Stimulated activated naive B cell treated with anti-CD40 and anti-IgM and Interleukin-4, amounts not matched to agents 10 μg/mL and 1 μg/mL and 100 μg/mL, for 72 hours (primary cell): ENCODE results near the gene SNRNP70.
"Not testable (repeated sequence)": the region's sequence is repeated elsewhere in the genome, so short reads cannot be mapped to it uniquely, and the experiment has no call there.

Experiments used
- ATAC-seq, 2 donors: fragments of 150-1000 bp; cut with Tn5 transposase; replicated peaks; 2 replicates each; pipeline ENCODE4 v1.10.0; 2021; ENCODE audit warnings: moderate library complexity in 1 of 2
- DNase-seq: peaks from one replicate; pipeline ENCODE4 v3.0.0; 2021
- H3K27ac Mint-ChIP-seq: one replicate; pipeline ENCODE4 v1.8.0; 2022; ENCODE audit warnings: mild to moderate bottlenecking, mixed read lengths
- H3K27me3 Mint-ChIP-seq, 2 donors: one replicate each; pipeline ENCODE4 v1.8.0; 2022; ENCODE audit warnings: mixed read lengths in 2 of 2
- H3K36me3 Mint-ChIP-seq, 2 donors: one replicate each; pipeline ENCODE4 v1.8.0; 2022; ENCODE audit warnings: mixed read lengths in 2 of 2, mild to moderate bottlenecking in 1 of 2
- H3K4me1 Mint-ChIP-seq, 2 donors: one replicate each; pipeline ENCODE4 v1.8.0; 2022; ENCODE audit warnings: mixed read lengths in 2 of 2, mild to moderate bottlenecking in 1 of 2
- H3K4me3 Mint-ChIP-seq, 2 donors: one replicate each; pipeline ENCODE4 v1.8.0; 2022; ENCODE audit warnings: mild to moderate bottlenecking in 2 of 2, mixed read lengths in 2 of 2, moderate library complexity in 1 of 2
- H3K9me3 Mint-ChIP-seq, 2 donors: one replicate each; pipeline ENCODE4 v1.8.0; 2022; ENCODE audit warnings: mixed read lengths in 2 of 2, mild to moderate bottlenecking in 1 of 2

The SNRNP70 gene, protein sequence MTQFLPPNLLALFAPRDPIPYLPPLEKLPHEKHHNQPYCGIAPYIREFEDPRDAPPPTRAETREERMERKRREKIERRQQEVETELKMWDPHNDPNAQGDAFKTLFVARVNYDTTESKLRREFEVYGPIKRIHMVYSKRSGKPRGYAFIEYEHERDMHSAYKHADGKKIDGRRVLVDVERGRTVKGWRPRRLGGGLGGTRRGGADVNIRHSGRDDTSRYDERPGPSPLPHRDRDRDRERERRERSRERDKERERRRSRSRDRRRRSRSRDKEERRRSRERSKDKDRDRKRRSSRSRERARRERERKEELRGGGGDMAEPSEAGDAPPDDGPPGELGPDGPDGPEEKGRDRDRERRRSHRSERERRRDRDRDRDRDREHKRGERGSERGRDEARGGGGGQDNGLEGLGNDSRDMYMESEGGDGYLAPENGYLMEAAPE

GRCh38 chr19:49085020-49085867, at the start of gene SNRNP70:
Gene SNRNP70 (plus strand): TSS chr19:49085451. CDS start chr19:49086415, 964 bp downstream.
- peaks cover 19 to 41% of the 10 kb centered on the region in 2 donors for H3K4me1 Mint-ChIP-seq
- H3K36me3 Mint-ChIP-seq = peaks cover 23 to 25% of the 10 kb centered on the region in 2 donors

GRCh38 chr19:49036815-49037214, 48.4 kb upstream of the SNRNP70 start, which contains the start of gene CGB1:
Gene CGB1 (minus strand): TSS chr19:49036895. CDS start chr19:49036711, 184 bp downstream.
- ATAC-seq = peak; percentile 23 to 34

More at GRCh38 chr19:49085020-49085867, at the start of gene SNRNP70:
- peak; percentile 96 to 98 for ATAC-seq
- Mint-ChIP-seq H3K27me3 (peaks cover 0 to 11% of the 10 kb centered on the region in 2 donors), H3K4me3 (peak within 1 kb of the TSS; percentile 98), H3K9me3 (no peaks in the 10 kb centered on the region), H3K27ac (peak within 1 kb of the TSS; percentile 98)
- DNase-seq = peak; percentile 99

GRCh38 chr19:49038111-49038510, 47.1 kb upstream of the SNRNP70 start:
- H3K27ac Mint-ChIP-seq, ATAC-seq: not testable (repeated sequence)

More at GRCh38 chr19:49036815-49037214, 48.4 kb upstream of the SNRNP70 start, which contains the start of gene CGB1:
- not testable (repeated sequence) for H3K27ac Mint-ChIP-seq, H3K9me3 Mint-ChIP-seq, H3K4me1 Mint-ChIP-seq, DNase-seq, H3K4me3 Mint-ChIP-seq, H3K36me3 Mint-ChIP-seq
- peaks cover 14 to 22% of the 10 kb centered on the region in 2 donors for H3K27me3 Mint-ChIP-seq

GRCh38 chr19:49038557-49039276, 46.5 kb upstream of the SNRNP70 start:
- H3K9me3 Mint-ChIP-seq, H3K27ac Mint-ChIP-seq, H3K4me3 Mint-ChIP-seq, H3K4me1 Mint-ChIP-seq, H3K36me3 Mint-ChIP-seq, ATAC-seq, DNase-seq: not testable (repeated sequence)
- H3K27me3 Mint-ChIP-seq = peaks cover 18 to 27% of the 10 kb centered on the region in 2 donors

More at GRCh38 chr19:49038111-49038510, 47.1 kb upstream of the SNRNP70 start:
- peaks cover 18 to 26% of the 10 kb centered on the region in 2 donors for H3K27me3 Mint-ChIP-seq
- H3K36me3 Mint-ChIP-seq, H3K4me1 Mint-ChIP-seq, H3K9me3 Mint-ChIP-seq, H3K4me3 Mint-ChIP-seq, DNase-seq: not testable (repeated sequence)

GRCh38 chr19:49039736-49040135, 45.5 kb upstream of the SNRNP70 start:
- not testable (repeated sequence) for ATAC-seq, H3K27ac Mint-ChIP-seq, H3K4me3 Mint-ChIP-seq, H3K9me3 Mint-ChIP-seq, H3K36me3 Mint-ChIP-seq, DNase-seq, H3K4me1 Mint-ChIP-seq
- H3K27me3 Mint-ChIP-seq = peaks cover 16 to 22% of the 10 kb centered on the region in 2 donors

DNA sequence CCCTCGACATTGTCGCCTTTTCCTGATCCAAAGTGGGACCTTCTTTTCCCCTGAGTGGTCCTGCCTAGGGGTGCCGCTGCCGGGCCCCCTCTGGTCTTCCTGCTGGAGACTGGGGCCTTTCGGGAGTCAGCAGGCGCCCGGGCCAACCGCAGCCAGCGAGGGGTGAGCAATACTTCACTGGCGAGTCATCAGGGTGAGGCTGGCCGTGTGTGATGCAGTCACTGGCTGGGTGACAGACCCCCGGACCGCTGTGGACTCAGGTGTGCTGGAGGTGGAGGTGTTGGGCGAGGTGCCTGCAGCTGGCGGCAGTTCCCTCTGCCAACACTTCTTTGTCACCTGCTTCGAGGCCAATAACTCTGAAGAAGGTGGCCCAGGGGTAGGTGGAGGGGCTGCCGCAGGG, 43.1 kb upstream of the SNRNP70 start:
- Mint-ChIP-seq H3K27me3 (peaks cover 8 to 10% of the 10 kb centered on the region in 2 donors), H3K27ac (no peak overlapping the region), H3K4me3 (no peak overlapping the region), H3K36me3 (no peaks in the 10 kb centered on the region), H3K4me1 (no peaks in the 10 kb centered on the region), H3K9me3 (no peaks in the 10 kb centered on the region)
- ATAC-seq (no peak), DNase-seq (no peak)

- not testable (repeated sequence) for H3K4me3 Mint-ChIP-seq, DNase-seq, H3K36me3 Mint-ChIP-seq, H3K4me1 Mint-ChIP-seq, ATAC-seq, H3K27ac Mint-ChIP-seq, H3K9me3 Mint-ChIP-seq
- peaks cover 8 to 10% of the 10 kb centered on the region in 2 donors for H3K27me3 Mint-ChIP-seq
These were observed 42.6 kb upstream of the SNRNP70 start for GRCh38 chr19:49042666-49043065.

DNA sequence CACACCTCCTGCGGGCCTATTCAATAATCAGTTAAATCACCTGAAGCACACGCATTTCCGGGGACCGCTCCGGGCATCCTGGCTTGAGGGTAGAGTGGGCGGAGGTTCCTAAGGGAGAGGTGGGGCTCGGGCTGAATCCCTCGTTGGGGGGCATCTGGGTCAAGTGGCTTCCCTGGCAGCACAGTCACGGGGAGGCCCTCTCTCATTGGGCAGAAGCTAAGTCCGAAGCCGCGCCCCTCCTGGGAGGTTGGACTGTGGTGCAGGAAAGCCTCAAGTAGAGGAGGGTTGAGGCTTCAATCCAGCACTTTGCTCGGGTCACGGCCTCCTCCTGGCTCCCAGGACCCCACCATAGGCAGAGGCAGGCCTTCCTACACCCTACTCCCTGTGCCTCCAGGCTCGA, 41.7 kb upstream of the SNRNP70 start, which contains the start of gene CGB5:
TSS of gene CGB5 (plus strand) at position 301 of the 400 bp plus-strand sequence. CDS start 362 bp downstream, outside the sequence.
- not testable (repeated sequence) for H3K36me3 Mint-ChIP-seq

DNA sequence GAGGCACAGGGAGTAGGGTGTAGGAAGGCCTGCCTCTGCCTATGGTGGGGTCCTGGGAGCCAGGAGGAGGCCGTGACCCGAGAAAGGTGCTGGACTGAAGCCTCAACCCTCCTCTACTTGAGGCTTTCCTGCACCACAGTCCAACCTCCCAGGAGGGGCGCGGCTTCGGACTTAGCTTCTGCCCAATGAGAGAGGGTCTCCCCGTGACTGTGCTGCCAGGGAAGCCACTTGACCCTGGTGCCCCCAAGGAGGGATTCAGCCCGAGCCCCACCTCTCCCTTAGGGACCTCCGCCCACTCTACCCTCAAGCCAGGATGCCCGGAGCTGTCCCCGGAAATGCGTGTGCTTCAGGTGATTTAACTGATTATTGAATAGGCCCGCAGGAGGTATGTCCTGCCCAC, 36.2 kb upstream of the SNRNP70 start, which contains the start of gene CGB8:
TSS of gene CGB8 (minus strand) at position 101 of the 400 bp plus-strand sequence. CDS start 372 bp downstream, outside the sequence.
- H3K27ac Mint-ChIP-seq, ATAC-seq, H3K9me3 Mint-ChIP-seq, H3K4me1 Mint-ChIP-seq, H3K4me3 Mint-ChIP-seq, DNase-seq, H3K36me3 Mint-ChIP-seq: not testable (repeated sequence)
- peaks cover 12 to 15% of the 10 kb centered on the region in 2 donors for H3K27me3 Mint-ChIP-seq

More for the DNA sequence above, 41.7 kb upstream of the SNRNP70 start, which contains the start of gene CGB5:
- H3K4me3 Mint-ChIP-seq, H3K27ac Mint-ChIP-seq, DNase-seq, H3K9me3 Mint-ChIP-seq, ATAC-seq, H3K4me1 Mint-ChIP-seq: not testable (repeated sequence)
- H3K27me3 Mint-ChIP-seq = peaks cover 8 to 10% of the 10 kb centered on the region in 2 donors

DNA sequence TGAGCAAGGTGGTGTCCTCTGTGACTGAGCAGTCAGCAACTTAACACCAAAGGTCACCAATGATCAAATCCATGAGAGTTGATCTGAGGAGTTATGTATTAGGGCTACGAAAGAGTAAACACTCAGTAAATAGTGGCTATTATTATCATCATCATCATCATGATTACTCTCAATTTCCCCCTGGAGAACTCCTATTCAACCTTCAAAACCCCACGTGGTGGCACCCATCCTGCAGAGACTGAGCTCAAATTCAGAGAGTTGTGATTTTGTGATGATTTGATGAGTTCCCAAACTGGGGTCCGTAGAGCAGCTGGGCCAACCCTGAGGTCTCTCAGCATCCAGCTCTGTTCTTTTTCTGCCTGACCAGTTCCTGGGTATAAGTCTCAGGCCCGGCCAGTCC, 35.4 kb upstream of the SNRNP70 start:
- not testable (repeated sequence) for H3K4me3 Mint-ChIP-seq, H3K9me3 Mint-ChIP-seq, H3K36me3 Mint-ChIP-seq, H3K27ac Mint-ChIP-seq, ATAC-seq, H3K4me1 Mint-ChIP-seq, DNase-seq
- peaks cover 14 to 19% of the 10 kb centered on the region in 2 donors for H3K27me3 Mint-ChIP-seq

- H3K36me3 Mint-ChIP-seq, H3K4me3 Mint-ChIP-seq, DNase-seq, H3K4me1 Mint-ChIP-seq, H3K27ac Mint-ChIP-seq, H3K9me3 Mint-ChIP-seq, ATAC-seq: not testable (repeated sequence)
- H3K27me3 Mint-ChIP-seq = peaks cover 18 to 26% of the 10 kb centered on the region in 2 donors
These were observed 34.7 kb upstream of the SNRNP70 start for GRCh38 chr19:49050376-49051033.

GRCh38 chr19:49056101-49056901, 28.9 kb upstream of the SNRNP70 start:
- Mint-ChIP-seq H3K4me3 (peak overlapping the region; percentile 78 to 86), H3K36me3 (no peaks in the 10 kb centered on the region), H3K27ac (peak overlapping the region; percentile 16), H3K4me1 (peaks cover 22 to 33% of the 10 kb centered on the region in 2 donors), H3K9me3 (peaks cover 0 to 2% of the 10 kb centered on the region in 2 donors), H3K27me3 (peaks cover 52 to 70% of the 10 kb centered on the region in 2 donors)
- DNase-seq (peak; percentile 35), ATAC-seq (peak; percentile 78 to 83)
